HepG2 (cell line): ENCODE data around the gene CCDC144A. TPM values are rescaled to one million over a fixed set of nuclear protein-coding genes. Genes with fewer than 3 reads are reported as not detected.

Experiments
- ELF3 ChIP-seq: IDR thresholded peaks from 2 replicates; pipeline ENCODE4 v1.6.1; 2016; ENCODE audit warnings: missing genetic modification reagents, missing compliant biosample characterization
- GFI1 ChIP-seq: sonication (generic); formaldehyde crosslinking; IDR thresholded peaks from 2 replicates; pipeline ENCODE4 v1.5.0; 2020; ENCODE audit warnings: missing genetic modification reagents, mild to moderate bottlenecking, borderline replicate concordance
- GLMP ChIP-seq: sonication (generic); formaldehyde crosslinking; IDR thresholded peaks from 2 replicates; pipeline ENCODE4 v1.9.0; 2021; ENCODE audit warnings: missing genetic modification reagents, mild to moderate bottlenecking, borderline replicate concordance
- GPBP1L1 ChIP-seq: sonication (generic); formaldehyde crosslinking; IDR thresholded peaks from 2 replicates; pipeline ENCODE4 v1.5.0; 2020; ENCODE audit warnings: mild to moderate bottlenecking, missing genetic modification reagents
- GTF3A ChIP-seq: sonication (generic); formaldehyde crosslinking; conservative IDR thresholded peaks from 2 replicates; pipeline ENCODE4 v1.4.0; 2020; ENCODE audit warnings: mild to moderate bottlenecking, missing genetic modification reagents
- HMGXB4 ChIP-seq, 2 experiments: sonication (generic) in 1 of 2; formaldehyde crosslinking in 1 of 2; IDR thresholded peaks; 2 replicates each; pipeline versions ENCODE4 v1.4.0 to v1.6.1; 2018 to 2020; ENCODE audit warnings: missing genetic modification reagents in 2 of 2, borderline replicate concordance in 1 of 2, low read depth in 1 of 2, mild to moderate bottlenecking in 1 of 2, missing biosample characterization in 1 of 2
- IRF2 ChIP-seq: IDR thresholded peaks from 2 replicates; pipeline ENCODE4 v1.6.1; 2018; ENCODE audit warnings: missing genetic modification reagents, missing compliant biosample characterization
- MED1 ChIP-seq: sonication (generic); formaldehyde crosslinking; IDR thresholded peaks from 2 replicates; pipeline ENCODE4 v1.4.0; 2020; ENCODE audit warnings: missing genetic modification reagents
- MXD4 ChIP-seq: IDR thresholded peaks from 2 replicates; pipeline ENCODE4 v1.6.1; 2016; ENCODE audit warnings: mild to moderate bottlenecking, missing biosample characterization, missing genetic modification reagents
- NFATC3 ChIP-seq: sonication (generic); formaldehyde crosslinking; IDR thresholded peaks from 2 replicates; pipeline ENCODE4 v1.5.1; 2020; ENCODE audit warnings: mild to moderate bottlenecking, missing genetic modification reagents
- PLRG1 ChIP-seq: fragments of 450-650 bp; conservative IDR thresholded peaks from 2 replicates; pipeline ENCODE4 v1.6.1; 2016
- POGZ ChIP-seq: sonication (generic); formaldehyde crosslinking; IDR thresholded peaks from 2 replicates; pipeline ENCODE4 v1.4.0; 2020; ENCODE audit warnings: mild to moderate bottlenecking, missing genetic modification reagents
- POLR2A ChIP-seq, 2 experiments: IDR thresholded peaks; 2 replicates each; pipeline ENCODE4 v1.6.1; 2011; ENCODE audit warnings: low read depth in 2 of 2, low read length in 2 of 2, mild to moderate bottlenecking in 1 of 2, moderate library complexity in 1 of 2; ENCODE audit not compliant: insufficient read depth in 1 of 2
- RARA ChIP-seq: IDR thresholded peaks from 2 replicates; pipeline ENCODE4 v1.6.1; 2016; ENCODE audit warnings: missing genetic modification reagents, missing compliant biosample characterization
- RFXAP ChIP-seq: sonication (generic); formaldehyde crosslinking; IDR thresholded peaks from 2 replicates; pipeline ENCODE4 v1.4.0; 2020; ENCODE audit warnings: missing genetic modification reagents, borderline replicate concordance
- SETDB1 ChIP-seq: sonication (generic); formaldehyde crosslinking; IDR thresholded peaks from 2 replicates; pipeline ENCODE4 v1.5.1; 2020; ENCODE audit warnings: missing genetic modification reagents, mild to moderate bottlenecking, borderline replicate concordance
- TFAP4 ChIP-seq: sonication (generic); IDR thresholded peaks from 2 replicates; pipeline ENCODE4 v1.6.1; 2016; ENCODE audit warnings: low read depth, borderline replicate concordance
- ZMYM2 ChIP-seq: sonication (generic); formaldehyde crosslinking; IDR thresholded peaks from 2 replicates; pipeline ENCODE4 v1.8.0; 2022; ENCODE audit warnings: mild to moderate bottlenecking, missing genetic modification reagents
- ZNF12 ChIP-seq: sonication (generic); formaldehyde crosslinking; IDR thresholded peaks from 2 replicates; pipeline ENCODE4 v1.5.0; 2020; ENCODE audit warnings: missing genetic modification reagents
- ZNF205 ChIP-seq: IDR thresholded peaks from 2 replicates; pipeline ENCODE4 v1.6.1; 2018; ENCODE audit warnings: missing biosample characterization, missing genetic modification reagents
- ZNF232 ChIP-seq: sonication (generic); formaldehyde crosslinking; IDR thresholded peaks from 2 replicates; pipeline ENCODE4 v1.4.0; 2020; ENCODE audit warnings: missing genetic modification reagents, borderline replicate concordance
- ZNF275 ChIP-seq: sonication (generic); formaldehyde crosslinking; IDR thresholded peaks from 2 replicates; pipeline ENCODE4 v1.8.0; 2022; ENCODE audit warnings: missing genetic modification reagents, mild to moderate bottlenecking, inconsistent platforms, borderline replicate concordance
- ZNF331 ChIP-seq: sonication (generic); formaldehyde crosslinking; IDR thresholded peaks from 2 replicates; pipeline ENCODE4 v1.4.0; 2020; ENCODE audit warnings: missing genetic modification reagents
- ZNF605 ChIP-seq: sonication (generic); formaldehyde crosslinking; IDR thresholded peaks from 2 replicates; pipeline ENCODE4 v1.8.0; 2022; ENCODE audit warnings: mild to moderate bottlenecking, missing genetic modification reagents
- ZNF619 ChIP-seq: sonication (generic); formaldehyde crosslinking; IDR thresholded peaks from 2 replicates; pipeline ENCODE4 v1.4.0; 2020; ENCODE audit warnings: mild to moderate bottlenecking, missing genetic modification reagents
- polyA plus RNA-seq, 8 experiments: library from polyadenylated mRNA; depleted of rRNA in 3 of 8; stranded (reverse) in 7 of 8; unstranded in 1 of 8; fragments of >200 nt; fragmentation: Illumina TruSeq in 4 of 8; extraction: Trizol in 4 of 8; gene quantifications; 2 replicates each; pipeline versions ENCODE4 v1.2.1 to v1.2.3, GENCODE V29; 2011 to 2016; ENCODE audit warnings: low read depth in 4 of 8, missing spikeins in 1 of 8, mixed read lengths in 1 of 8; ENCODE audit not compliant: insufficient read depth in 1 of 8
- total RNA-seq, 5 experiments: library from RNA; depleted of rRNA; stranded (reverse); fragments of >200 nt; fragmentation: Illumina TruSeq; extraction: Trizol; gene quantifications; 2 replicates each; pipeline ENCODE4 v1.2.3, GENCODE V29; 2016; ENCODE audit warnings: low read depth in 1 of 5

Gene CCDC144A
- total and polyA plus RNA-seq, 2 of the 13 experiments (the other 11 are each of a cell fraction or from before 2014, with no cell fraction given): 0.09 TPM; not detected in 1

GRCh38 chr17:16653367-16654041 lies 36.5 kb upstream of the CCDC144A start, which contains the start of gene ZNF624 (continued):
- no peak for TF ChIP-seq RARA (CRISPR knock-in tag)
- no peak for TF ChIP-seq GTF3A (CRISPR knock-in tag)
- TF ChIP-seq POGZ: peak; percentile 78
- TF ChIP-seq ZNF331: no peak
- TF ChIP-seq ZNF232: peak; percentile 78; the same call in 1 of the 2 replicates
- TF ChIP-seq RFXAP: peak; percentile 76
- TF ChIP-seq PLRG1: no peak
- 0 out of 2 replicates have a peak, but pooled peaks have one; percentile 33 for TF ChIP-seq ZNF205
- 0 out of 2 replicates have a peak, but pooled peaks have one; percentile 81 for TF ChIP-seq ZNF619 (CRISPR knock-in tag)
- TF ChIP-seq ZNF605 (CRISPR knock-in tag): peak; percentile 84; the same call in 1 of the 2 replicates
- peak; percentile 79 to 89; a peak in 3 of 4 replicates for TF ChIP-seq HMGXB4 (CRISPR knock-in tag; IDR thresholded peaks at IDR 0.05; ENCODE audit: borderline replicate concordance in 1 of 2, low read depth in 1 of 2)
- TF ChIP-seq GLMP (CRISPR knock-in tag): no peak
- TF ChIP-seq NFATC3 (CRISPR knock-in tag): no peak
- no peak for TF ChIP-seq GFI1 (CRISPR knock-in tag)
- peak; percentile 80; the same call in 1 of the 2 replicates for TF ChIP-seq ZNF275 (CRISPR knock-in tag)
- TF ChIP-seq GPBP1L1 (CRISPR knock-in tag): no peak
- peak; percentile 34; the same call in 1 of the 2 replicates for TF ChIP-seq ZMYM2
- TF ChIP-seq POLR2A (IDR thresholded peaks at IDR 0.05; ENCODE audit: insufficient read depth in 1 of 2, low read depth in 2 of 2, low read length in 2 of 2): peak; percentile 60 to 85
- 0 out of 2 replicates have a peak, but pooled peaks have one; percentile 10 for TF ChIP-seq ELF3
- no peak; the same call in 1 of the 2 replicates for TF ChIP-seq MXD4
- TF ChIP-seq TFAP4: peak; percentile 73; the same call in 1 of the 2 replicates
- TF ChIP-seq SETDB1 (CRISPR knock-in tag): no peak
- peak; percentile 60 for TF ChIP-seq MED1 (CRISPR knock-in tag)
- TF ChIP-seq IRF2 (CRISPR knock-in tag): peak; percentile 64; the same call in 1 of the 2 replicates
- 0 out of 2 replicates have a peak, but pooled peaks have one; percentile 51 for TF ChIP-seq ZNF12 (CRISPR knock-in tag)
